H9 (cell line): ENCODE measurements around the gene KIAA0930. TPM values are rescaled to one million over a fixed set of nuclear protein-coding genes. Genes with fewer than 3 reads are reported as not detected.

Source experiments
- DNase-seq: peaks from one replicate; pipeline ENCODE4 v3.0.0-alpha.2; 2017
- H2AFZ ChIP-seq: one replicate; pipeline ENCODE4 v1.6.1; 2013; ENCODE audit warnings: mild to moderate bottlenecking, low read length, control low read depth, moderate library complexity
- H2AK5ac ChIP-seq: 2 replicates; pipeline ENCODE4 v1.6.1; 2013; ENCODE audit warnings: low read length, control low read depth, mixed read lengths; ENCODE audit not compliant: insufficient read length
- H2BK120ac ChIP-seq: one replicate; pipeline ENCODE4 v1.6.1; 2013; ENCODE audit warnings: low read depth, mild to moderate bottlenecking, low read length, control low read depth, inconsistent platforms; ENCODE audit not compliant: poor library complexity, severe bottlenecking
- H2BK12ac ChIP-seq: 2 replicates; pipeline ENCODE4 v1.6.1; 2013; ENCODE audit warnings: low read length, control low read depth, mixed read lengths, low read depth; ENCODE audit not compliant: insufficient read length
- H2BK15ac ChIP-seq: 2 replicates; pipeline ENCODE4 v1.6.1; 2013; ENCODE audit warnings: low read depth, low read length, control low read depth
- H2BK20ac ChIP-seq: one replicate; pipeline ENCODE4 v1.6.1; 2013; ENCODE audit warnings: low read depth, mild to moderate bottlenecking, low read length, control low read depth, inconsistent platforms; ENCODE audit not compliant: poor library complexity, severe bottlenecking
- H2BK5ac ChIP-seq: 2 replicates; pipeline ENCODE4 v1.6.1; 2013; ENCODE audit warnings: low read length, control low read depth, mixed read lengths; ENCODE audit not compliant: insufficient read length
- H3K14ac ChIP-seq: 2 replicates; pipeline ENCODE4 v1.6.1; 2013; ENCODE audit warnings: low read length, control low read depth; ENCODE audit not compliant: insufficient read depth
- H3K18ac ChIP-seq: 2 replicates; pipeline ENCODE4 v1.6.1; 2013; ENCODE audit warnings: low read depth, mild to moderate bottlenecking, mixed read lengths, low read length, control low read depth; ENCODE audit not compliant: insufficient read length
- H3K23ac ChIP-seq: 2 replicates; pipeline ENCODE4 v1.6.1; 2013; ENCODE audit warnings: low read length, control low read depth, mixed read lengths, low read depth; ENCODE audit not compliant: insufficient read length
- H3K23me2 ChIP-seq: 2 replicates; pipeline ENCODE4 v1.6.1; 2013; ENCODE audit warnings: low read depth, mild to moderate bottlenecking, mixed read lengths, low read length, control low read depth; ENCODE audit not compliant: insufficient read length, poor library complexity, severe bottlenecking
- H3K27ac ChIP-seq: 2 replicates; pipeline ENCODE4 v1.5.1; 2013; ENCODE audit warnings: low read length, control low read depth, mixed read lengths, low read depth; ENCODE audit not compliant: insufficient read length
- H3K27me3 ChIP-seq: 2 replicates; pipeline ENCODE4 v1.6.1; 2013; ENCODE audit warnings: low read length, control low read depth, inconsistent platforms; ENCODE audit not compliant: insufficient read depth
- H3K4ac ChIP-seq: 2 replicates; pipeline ENCODE4 v1.6.1; 2013; ENCODE audit warnings: low read depth, mild to moderate bottlenecking, control low read depth, inconsistent platforms, low read length, moderate library complexity
- H3K4me1 ChIP-seq: 2 replicates; pipeline ENCODE4 v1.6.1; 2013; ENCODE audit warnings: low read length, control low read depth, inconsistent platforms; ENCODE audit not compliant: insufficient read depth
- H3K4me2 ChIP-seq: 2 replicates; pipeline ENCODE4 v1.6.1; 2013; ENCODE audit warnings: low read length, control low read depth, mixed read lengths; ENCODE audit not compliant: insufficient read length, insufficient read depth
- H3K56ac ChIP-seq: 2 replicates; pipeline ENCODE4 v1.6.1; 2013; ENCODE audit warnings: low read depth, mild to moderate bottlenecking, mixed read lengths, low read length, control low read depth; ENCODE audit not compliant: insufficient read length
- H3K79me1 ChIP-seq: 2 replicates; pipeline ENCODE4 v1.6.1; 2013; ENCODE audit warnings: low read depth, mild to moderate bottlenecking, moderate library complexity, low read length, control low read depth, inconsistent platforms; ENCODE audit not compliant: insufficient read depth, poor library complexity, severe bottlenecking
- H3K79me2 ChIP-seq: 2 replicates; pipeline ENCODE4 v1.6.1; 2013; ENCODE audit warnings: low read length, control low read depth, inconsistent platforms; ENCODE audit not compliant: insufficient read depth
- H3K9ac ChIP-seq: 2 replicates; pipeline ENCODE4 v1.6.1; 2013; ENCODE audit warnings: low read length, control low read depth, mixed read lengths; ENCODE audit not compliant: insufficient read length; ENCODE audit errors: extremely low read depth
- H3K9me3 ChIP-seq: one replicate; pipeline ENCODE4 v1.6.1; 2013; ENCODE audit warnings: low read depth, low read length, inconsistent platforms; ENCODE audit not compliant: control insufficient read depth
- H3T11ph ChIP-seq: one replicate; pipeline ENCODE4 v1.6.1; 2013; ENCODE audit warnings: mild to moderate bottlenecking, low read length, control low read depth, inconsistent platforms
- H4K20me1 ChIP-seq: one replicate; pipeline ENCODE4 v1.6.1; 2013; ENCODE audit not compliant: control insufficient read depth, insufficient read length, insufficient read depth
- H4K5ac ChIP-seq: 2 replicates; pipeline ENCODE4 v1.6.1; 2013; ENCODE audit warnings: low read depth, mild to moderate bottlenecking, mixed read lengths, low read length, control low read depth; ENCODE audit not compliant: insufficient read length
- H4K8ac ChIP-seq: replicated peaks from 2 replicates; pipeline ENCODE4 v1.6.1; 2013; ENCODE audit warnings: low read length, control low read depth, mixed read lengths, low read depth; ENCODE audit not compliant: insufficient read length
- H4K91ac ChIP-seq: 2 replicates; pipeline ENCODE4 v1.6.1; 2013; ENCODE audit warnings: low read depth, mild to moderate bottlenecking, moderate library complexity, mixed read lengths, low read length, control low read depth; ENCODE audit not compliant: insufficient read length
- H3K27ac Mint-ChIP-seq, 3 experiments: 2 replicates in 2 of 3; 3 replicates in 1 of 3; pipeline ENCODE4 v1.8.0; 2020 to 2021; ENCODE audit warnings: mixed read lengths in 3 of 3, mild to moderate bottlenecking in 1 of 3, moderate library complexity in 1 of 3
- H3K27me3 Mint-ChIP-seq: 2 replicates; pipeline ENCODE4 v1.8.0; 2021; ENCODE audit warnings: low read depth, mild to moderate bottlenecking, moderate library complexity, mixed read lengths
- H3K36me3 Mint-ChIP-seq, 3 experiments: 2 replicates in 2 of 3; 3 replicates in 1 of 3; pipeline ENCODE4 v1.8.0; 2020 to 2021; ENCODE audit warnings: low read depth in 3 of 3, mixed read lengths in 3 of 3; ENCODE audit not compliant: insufficient read depth in 1 of 3
- H3K4me1 Mint-ChIP-seq, 2 experiments: 2 replicates each; pipeline ENCODE4 v1.8.0; 2020; ENCODE audit warnings: mixed read lengths in 2 of 2
- H3K4me3 Mint-ChIP-seq, 2 experiments: 2 replicates in 1 of 2; 3 replicates in 1 of 2; pipeline ENCODE4 v1.8.0; 2020 to 2021; ENCODE audit warnings: mild to moderate bottlenecking in 2 of 2, mixed read lengths in 2 of 2, moderate library complexity in 1 of 2
- H3K9me3 Mint-ChIP-seq, 2 experiments: 2 replicates in 1 of 2; 3 replicates in 1 of 2; pipeline ENCODE4 v1.8.0; 2020; ENCODE audit warnings: mild to moderate bottlenecking in 2 of 2, mixed read lengths in 2 of 2, moderate library complexity in 1 of 2
- CTCF ChIP-seq: fragments of 200-600 bp; sonication (generic); conservative IDR thresholded peaks from 3 replicates; pipeline ENCODE4 v1.8.0; 2021; ENCODE audit warnings: antibody characterized with exemption, mild to moderate bottlenecking
- WGBS: extraction: QIAGEN DNeasy Blood & Tissue Kit; methylation state at CpG from one replicate; pipeline ENCODE4 v1.1.7; 2013; ENCODE audit warnings: missing lambda C conversion rate, low lambda C conversion rate, mixed read lengths; ENCODE audit not compliant: insufficient read length; ENCODE audit errors: extremely low coverage; 5-methylcytosine and 5-hydroxymethylcytosine counted together
- total RNA-seq: library from RNA; stranded (reverse); gene quantifications from 2 replicates; pipeline ENCODE4 v1.2.1, GENCODE V29; 2021

The KIAA0930 gene
- total RNA-seq, 1 experiment from 2014 or later = 46.2 TPM

DNA sequence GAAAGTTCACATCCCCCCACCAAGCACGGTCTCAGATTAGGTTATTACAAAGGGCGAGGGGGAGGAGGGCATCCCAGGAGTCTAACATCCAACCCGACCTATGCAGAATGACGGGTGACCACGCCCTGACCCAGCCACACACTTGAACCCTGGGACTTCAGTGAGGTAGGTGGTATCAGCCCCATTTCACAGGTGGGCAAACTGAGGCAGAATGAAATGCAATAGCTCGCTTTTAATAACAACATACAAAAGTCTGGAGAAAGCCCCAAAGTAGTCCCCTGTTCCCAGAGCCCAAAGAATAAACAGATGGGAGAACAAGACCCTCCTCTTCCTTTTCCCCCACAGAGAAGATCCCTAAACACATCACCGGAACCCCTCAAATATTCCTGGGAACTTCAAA lies 45.1 kb downstream of the KIAA0930 start:
- Histone ChIP-seq H3K23ac (no peak overlapping the region), H3K4me1 (no peaks in the 10 kb centered on the region; the same call in 1 of the 2 replicates)
- no peak overlapping the region for H3K4me3 Mint-ChIP-seq

More for the DNA sequence above, 45.1 kb downstream of the KIAA0930 start:
- Histone ChIP-seq H4K5ac (no peak overlapping the region), H2BK5ac (no peak overlapping the region), H3K79me1 (no peaks in the 10 kb centered on the region), H3K27ac (no peak overlapping the region), H2AFZ (no peak overlapping the region), H4K8ac (no peak overlapping the region), H3K4me2 (no peak overlapping the region), H3K56ac (no peak overlapping the region), H3K4ac (no peak overlapping the region), H3K9ac (no peak overlapping the region), H3T11ph (no peak overlapping the region), H4K91ac (no peak overlapping the region), H3K14ac (no peak overlapping the region), H2BK15ac (no peak overlapping the region), H2BK120ac (no peak overlapping the region), H2AK5ac (no peak overlapping the region), H3K27me3 (no peaks in the 10 kb centered on the region), H2BK20ac (no peak overlapping the region), H3K23me2 (no peaks in the 10 kb centered on the region), H2BK12ac (no peak overlapping the region), H4K20me1 (no peaks in the 10 kb centered on the region), H3K9me3 (no peaks in the 10 kb centered on the region), H3K18ac (no peak overlapping the region), H3K79me2 (no peaks in the 10 kb centered on the region)
- Mint-ChIP-seq H3K4me1 (peaks cover 39 to 49% of the 10 kb centered on the region in 2 experiments), H3K27me3 (no peaks in the 10 kb centered on the region), H3K36me3 (peaks cover 4 to 28% (median 26%) of the 10 kb centered on the region in 3 experiments; a peak in 6 of 7 replicates), H3K9me3 (no peaks in the 10 kb centered on the region), H3K27ac (no peak overlapping the region)
- DNase-seq = no peak
- no CpG with 5 or more reads among the region's 7 CpGs for WGBS
- TF ChIP-seq CTCF = no peak
